Gastroesophageal sphincter (tissue), 3 donors: Measurements from ENCODE around the gene CEP68.

Experiments
- POLR2A ChIP-seq, 2 donors: fragments of 450-650 bp; IDR thresholded peaks; one replicate each; pipeline ENCODE4 v1.6.1; 2017; ENCODE audit warnings: antibody characterized with exemption in 2 of 2, mild to moderate bottlenecking in 2 of 2, moderate library complexity in 1 of 2
- POLR2AphosphoS5 ChIP-seq: sonication (generic); formaldehyde crosslinking; IDR thresholded peaks from one replicate; pipeline ENCODE4 v1.6.1; 2017; ENCODE audit warnings: antibody characterized with exemption
- TF ChIP-seq, protein P1 (sequence below), 4 experiments: fragments of 200-600 bp in 2 of 4; fragments of 450-650 bp in 2 of 4; sonication (generic) in 1 of 4; IDR thresholded peaks; one replicate each; pipeline ENCODE4 v1.5.1; 2017 to 2019; ENCODE audit warnings: antibody characterized with exemption in 4 of 4, mild to moderate bottlenecking in 2 of 4, moderate library complexity in 2 of 4

GRCh38 chr2:65043001-65043400 is 13.2 kb upstream of the CEP68 start:
- TF ChIP-seq, protein P1, sequence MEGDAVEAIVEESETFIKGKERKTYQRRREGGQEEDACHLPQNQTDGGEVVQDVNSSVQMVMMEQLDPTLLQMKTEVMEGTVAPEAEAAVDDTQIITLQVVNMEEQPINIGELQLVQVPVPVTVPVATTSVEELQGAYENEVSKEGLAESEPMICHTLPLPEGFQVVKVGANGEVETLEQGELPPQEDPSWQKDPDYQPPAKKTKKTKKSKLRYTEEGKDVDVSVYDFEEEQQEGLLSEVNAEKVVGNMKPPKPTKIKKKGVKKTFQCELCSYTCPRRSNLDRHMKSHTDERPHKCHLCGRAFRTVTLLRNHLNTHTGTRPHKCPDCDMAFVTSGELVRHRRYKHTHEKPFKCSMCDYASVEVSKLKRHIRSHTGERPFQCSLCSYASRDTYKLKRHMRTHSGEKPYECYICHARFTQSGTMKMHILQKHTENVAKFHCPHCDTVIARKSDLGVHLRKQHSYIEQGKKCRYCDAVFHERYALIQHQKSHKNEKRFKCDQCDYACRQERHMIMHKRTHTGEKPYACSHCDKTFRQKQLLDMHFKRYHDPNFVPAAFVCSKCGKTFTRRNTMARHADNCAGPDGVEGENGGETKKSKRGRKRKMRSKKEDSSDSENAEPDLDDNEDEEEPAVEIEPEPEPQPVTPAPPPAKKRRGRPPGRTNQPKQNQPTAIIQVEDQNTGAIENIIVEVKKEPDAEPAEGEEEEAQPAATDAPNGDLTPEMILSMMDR (IDR thresholded peaks at IDR 0.05), result no peak
- TF ChIP-seq POLR2A (IDR thresholded peaks at IDR 0.05) (no peak), POLR2AphosphoS5 (no peak)
